SH-SY5Y (cell line): ENCODE results near the gene GXYLT1.

Source experiments
- GATA2 ChIP-seq: IDR thresholded peaks from 2 replicates; pipeline ENCODE4 v1.6.1; 2011; ENCODE audit warnings: mild to moderate bottlenecking, low read depth, low read length
- GATA3 ChIP-seq: IDR thresholded peaks from 2 replicates; pipeline ENCODE4 v1.6.1; 2011; ENCODE audit warnings: low read depth, mild to moderate bottlenecking, low read length, moderate library complexity

GRCh38 chr12:42118136-42118879 is 26.4 kb downstream of the GXYLT1 start:
- no peak for TF ChIP-seq GATA3
- no peak for TF ChIP-seq GATA2
